WTC11 (cell line): ENCODE measurements around the gene APELA. TPM values are rescaled to one million over a fixed set of nuclear protein-coding genes. Genes with fewer than 3 reads are reported as not detected.

Experiments
- ATAC-seq: fragments of 200-7000 bp; cut with Tn5 transposase; 2 replicates; pipeline ENCODE4 v1.10.0; 2021; ENCODE audit warnings: mild to moderate bottlenecking, moderate library complexity
- CTCF ChIA-PET: fragments of 300-600 bp; sonication (Branson Sonifier 250); formaldehyde crosslinking; loops from one replicate; lab custom pipeline; 2021; ENCODE audit warnings: antibody characterized with exemption; lab: Charles Lee
- POLR2A ChIA-PET: fragments of 350-600 bp; sonication (Branson Sonifier 250); formaldehyde crosslinking; loops from one replicate; lab custom pipeline; 2021; ENCODE audit warnings: antibody characterized with exemption; lab: Charles Lee
- DNase-seq: peaks from one replicate; pipeline ENCODE4 v3.0.0; 2021; ENCODE audit warnings: low spot score
- H3K27ac Mint-ChIP-seq: 2 replicates; pipeline ENCODE4 v1.8.0; 2021; ENCODE audit warnings: mixed read lengths
- H3K27me3 Mint-ChIP-seq: 2 replicates; pipeline ENCODE4 v1.8.0; 2021; ENCODE audit warnings: low read depth, mild to moderate bottlenecking, moderate library complexity, mixed read lengths
- H3K36me3 Mint-ChIP-seq: 2 replicates; pipeline ENCODE4 v1.8.0; 2021; ENCODE audit warnings: mixed read lengths
- H3K4me1 Mint-ChIP-seq: 2 replicates; pipeline ENCODE4 v1.8.0; 2022; ENCODE audit warnings: mixed read lengths
- H3K4me3 Mint-ChIP-seq: 2 replicates; pipeline ENCODE4 v1.8.0; 2021; ENCODE audit warnings: mild to moderate bottlenecking, moderate library complexity, mixed read lengths
- H3K9me3 Mint-ChIP-seq: 2 replicates; pipeline ENCODE4 v1.8.0; 2021; ENCODE audit warnings: mixed read lengths
- EMX1 ChIP-seq: fragments of 250-450 bp; sonication (Bioruptor Pico); IDR thresholded peaks from 2 replicates; pipeline ENCODE4 v1.8.0; 2021; ENCODE audit warnings: mild to moderate bottlenecking
- GABPB1 ChIP-seq: sonication (generic); formaldehyde crosslinking; IDR thresholded peaks from 2 replicates; pipeline ENCODE4 v1.8.1; 2023; ENCODE audit warnings: mild to moderate bottlenecking, missing genetic modification reagents
- GTF2I ChIP-seq: fragments of 250-450 bp; sonication (Bioruptor Pico); conservative IDR thresholded peaks from 2 replicates; pipeline ENCODE4 v1.4.0; 2021; ENCODE audit warnings: mild to moderate bottlenecking
- HMGA2 ChIP-seq: fragments of 250-450 bp; sonication (Bioruptor Pico); IDR thresholded peaks from 2 replicates; pipeline ENCODE4 v1.4.0; 2021; ENCODE audit warnings: mild to moderate bottlenecking, moderate library complexity
- NFATC4 ChIP-seq: fragments of 250-450 bp; sonication (Bioruptor Pico); IDR thresholded peaks from 2 replicates; pipeline ENCODE4 v1.9.0; 2021; ENCODE audit warnings: mild to moderate bottlenecking
- NFE2L1 ChIP-seq: sonication (generic); formaldehyde crosslinking; IDR thresholded peaks from 2 replicates; pipeline ENCODE4 v1.8.1; 2023; ENCODE audit warnings: missing genetic modification reagents
- PRRX2 ChIP-seq: fragments of 250-450 bp; sonication (Bioruptor Pico); IDR thresholded peaks from 2 replicates; pipeline ENCODE4 v1.8.0; 2021; ENCODE audit warnings: mild to moderate bottlenecking
- SMAD3 ChIP-seq: sonication (generic); formaldehyde crosslinking; IDR thresholded peaks from 2 replicates; pipeline ENCODE4 v1.8.0; 2022; ENCODE audit warnings: missing genetic modification reagents, mild to moderate bottlenecking, borderline replicate concordance
- SP1 ChIP-seq: sonication (generic); formaldehyde crosslinking; conservative IDR thresholded peaks from 2 replicates; pipeline ENCODE4 v1.8.1; 2022; ENCODE audit warnings: missing genetic modification reagents
- TEAD4 ChIP-seq: sonication (generic); formaldehyde crosslinking; IDR thresholded peaks from 2 replicates; pipeline ENCODE4 v1.8.0; 2022; ENCODE audit warnings: mild to moderate bottlenecking, missing genetic modification reagents
- TP53 ChIP-seq: sonication (generic); formaldehyde crosslinking; IDR thresholded peaks from 2 replicates; pipeline ENCODE4 v1.8.1; 2023; ENCODE audit warnings: mild to moderate bottlenecking, missing genetic modification reagents
- ZNF423 ChIP-seq: fragments of 250-450 bp; sonication (Bioruptor Pico); IDR thresholded peaks from 2 replicates; pipeline ENCODE4 v2.1.2; 2022; ENCODE audit warnings: mild to moderate bottlenecking, moderate library complexity
- total RNA-seq: library from RNA; stranded (reverse); gene quantifications from 3 replicates; pipeline ENCODE4 v1.2.3, GENCODE V29; 2021
- TF ChIP-seq, protein P1 (sequence below): fragments of 250-450 bp; sonication (Bioruptor Pico); conservative IDR thresholded peaks from 2 replicates; pipeline ENCODE4 v1.9.0; 2021; ENCODE audit warnings: mild to moderate bottlenecking
- TF ChIP-seq, protein P2 (sequence below): sonication (generic); formaldehyde crosslinking; IDR thresholded peaks from 2 replicates; pipeline ENCODE4 v1.8.1; 2022; ENCODE audit warnings: mild to moderate bottlenecking, moderate library complexity, missing genetic modification reagents
- TF ChIP-seq, protein P3 (sequence below): fragments of 250-450 bp; sonication (Bioruptor Pico); IDR thresholded peaks from 2 replicates; pipeline ENCODE4 v1.9.0; 2021; ENCODE audit warnings: moderate library complexity, mild to moderate bottlenecking, inconsistent platforms, borderline replicate concordance
- TF ChIP-seq, protein P4 (sequence below): sonication (generic); formaldehyde crosslinking; IDR thresholded peaks from 2 replicates; pipeline ENCODE4 v1.8.0; 2022; ENCODE audit warnings: mild to moderate bottlenecking, missing genetic modification reagents
- TF ChIP-seq, protein P5 (sequence below): sonication (generic); formaldehyde crosslinking; IDR thresholded peaks from 2 replicates; pipeline ENCODE4 v1.8.1; 2023; ENCODE audit warnings: mild to moderate bottlenecking, missing genetic modification reagents
- TF ChIP-seq, protein P6 (sequence below): fragments of 250-450 bp; sonication (Bioruptor Pico); IDR thresholded peaks from 2 replicates; pipeline ENCODE4 v1.9.0; 2021; ENCODE audit warnings: mild to moderate bottlenecking, borderline replicate concordance
- TF ChIP-seq, protein P7 (sequence below): sonication (generic); formaldehyde crosslinking; conservative IDR thresholded peaks from 2 replicates; pipeline ENCODE4 v1.8.1; 2022; ENCODE audit warnings: mild to moderate bottlenecking, missing genetic modification reagents

The APELA gene
- total RNA-seq, 1 experiment from 2014 or later: 25.7 TPM

DNA sequence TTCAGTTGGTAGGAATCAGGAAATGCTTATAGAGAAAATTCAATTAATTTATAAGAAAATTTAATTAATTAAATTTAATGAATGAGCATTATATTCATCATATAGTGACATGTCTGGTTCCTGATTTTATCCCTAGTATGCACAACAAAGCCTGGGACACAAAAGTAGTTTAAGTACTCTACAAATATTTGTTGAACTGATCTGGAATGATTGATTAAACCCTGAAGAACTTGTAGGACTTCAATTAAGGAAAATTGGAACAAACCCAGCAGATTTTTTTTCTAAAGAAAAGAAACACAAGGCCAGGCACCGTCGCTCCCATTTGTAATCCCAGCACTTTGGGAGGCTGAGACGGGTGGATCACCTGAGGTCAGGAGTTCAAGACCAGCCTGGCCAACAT is 4.5 kb upstream of the APELA start:
- POLR2A ChIA-PET: no interaction called here
- Mint-ChIP-seq H3K36me3 (no peaks in the 10 kb centered on the region), H3K9me3 (peaks cover 3% of the 10 kb centered on the region; the same call in 1 of the 2 replicates), H3K27ac (no peak overlapping the region), H3K4me1 (peaks cover 34% of the 10 kb centered on the region), H3K4me3 (no peak overlapping the region), H3K27me3 (no peaks in the 10 kb centered on the region)
- CTCF ChIA-PET: no interaction called here
- ATAC-seq (no peak), DNase-seq (no peak)
- TF ChIP-seq HMGA2 (CRISPR knock-in tag): no peak

DNA sequence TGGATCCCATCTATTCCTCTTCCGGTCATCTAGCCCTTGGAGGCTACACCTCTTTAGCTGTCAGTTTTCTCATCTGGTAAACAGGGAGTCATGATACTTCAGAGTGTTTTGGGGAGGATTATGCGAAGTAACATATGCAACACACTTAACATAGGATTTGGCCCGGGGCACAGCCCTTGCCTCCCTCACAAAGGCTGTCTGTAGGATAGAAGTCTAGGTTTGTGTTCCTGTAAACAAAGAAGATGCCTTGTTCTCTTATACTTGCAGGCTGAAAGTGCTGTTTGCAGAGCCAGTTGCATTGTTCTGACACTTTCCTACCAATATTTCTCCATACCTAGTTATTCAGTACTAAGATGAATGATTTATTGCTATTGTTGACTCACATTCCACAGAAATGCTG is 2.2 kb upstream of the APELA start:
- CTCF ChIA-PET: no interaction called here
- Mint-ChIP-seq H3K27me3 (no peaks in the 10 kb centered on the region), H3K4me1 (peaks cover 48% of the 10 kb centered on the region), H3K4me3 (no peak overlapping the region)
- TF ChIP-seq GTF2I (CRISPR knock-in tag): no peak
- TF ChIP-seq, protein P1, sequence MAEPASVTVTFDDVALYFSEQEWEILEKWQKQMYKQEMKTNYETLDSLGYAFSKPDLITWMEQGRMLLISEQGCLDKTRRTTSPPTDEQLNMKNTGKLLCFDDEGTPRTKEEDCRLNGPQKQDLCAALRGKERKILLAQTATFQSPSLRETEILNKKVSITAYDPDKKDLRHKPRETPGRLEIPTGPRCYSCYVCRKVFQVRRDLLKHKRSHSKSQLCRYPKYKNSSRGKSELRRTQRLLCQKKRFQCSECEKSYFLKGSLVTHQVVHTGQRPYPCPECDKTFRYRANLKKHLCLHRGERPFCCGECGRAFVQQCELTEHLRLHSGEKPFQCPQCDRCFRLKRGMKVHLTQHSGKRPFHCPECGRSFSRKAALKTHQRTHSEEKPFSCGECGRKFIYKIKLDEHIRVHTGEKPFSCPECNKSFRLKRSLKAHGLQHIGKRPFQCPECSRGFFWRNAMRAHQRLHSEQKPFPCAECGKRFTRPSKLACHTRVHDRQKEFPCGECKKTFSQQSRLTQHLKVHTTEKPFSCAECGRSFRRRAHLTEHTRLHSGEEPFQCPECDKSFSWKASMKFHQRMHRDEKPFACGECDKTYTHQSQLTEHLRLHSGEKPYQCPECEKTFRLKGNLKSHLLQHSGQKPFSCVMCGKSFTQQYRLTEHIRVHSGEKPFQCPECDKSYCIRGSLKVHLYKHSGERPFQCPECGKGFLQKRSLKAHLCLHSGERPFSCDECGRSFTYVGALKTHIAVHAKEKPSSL (CRISPR knock-in tag): no peak
- no peak for TF ChIP-seq NFATC4 (CRISPR knock-in tag)
- TF ChIP-seq, protein P2, sequence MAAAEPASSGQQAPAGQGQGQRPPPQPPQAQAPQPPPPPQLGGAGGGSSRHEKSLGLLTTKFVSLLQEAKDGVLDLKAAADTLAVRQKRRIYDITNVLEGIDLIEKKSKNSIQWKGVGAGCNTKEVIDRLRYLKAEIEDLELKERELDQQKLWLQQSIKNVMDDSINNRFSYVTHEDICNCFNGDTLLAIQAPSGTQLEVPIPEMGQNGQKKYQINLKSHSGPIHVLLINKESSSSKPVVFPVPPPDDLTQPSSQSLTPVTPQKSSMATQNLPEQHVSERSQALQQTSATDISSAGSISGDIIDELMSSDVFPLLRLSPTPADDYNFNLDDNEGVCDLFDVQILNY (CRISPR knock-in tag): no peak
- TF ChIP-seq SP1 (CRISPR knock-in tag): no peak
- TF ChIP-seq, protein P3, sequence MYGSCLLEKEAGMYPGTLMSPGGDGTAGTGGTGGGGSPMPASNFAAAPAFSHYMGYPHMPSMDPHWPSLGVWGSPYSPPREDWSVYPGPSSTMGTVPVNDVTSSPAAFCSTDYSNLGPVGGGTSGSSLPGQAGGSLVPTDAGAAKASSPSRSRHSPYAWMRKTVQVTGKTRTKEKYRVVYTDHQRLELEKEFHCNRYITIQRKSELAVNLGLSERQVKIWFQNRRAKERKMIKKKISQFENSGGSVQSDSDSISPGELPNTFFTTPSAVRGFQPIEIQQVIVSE: no peak
- no peak for TF ChIP-seq PRRX2
- TF ChIP-seq NFE2L1: no peak
- TF ChIP-seq, protein P4, sequence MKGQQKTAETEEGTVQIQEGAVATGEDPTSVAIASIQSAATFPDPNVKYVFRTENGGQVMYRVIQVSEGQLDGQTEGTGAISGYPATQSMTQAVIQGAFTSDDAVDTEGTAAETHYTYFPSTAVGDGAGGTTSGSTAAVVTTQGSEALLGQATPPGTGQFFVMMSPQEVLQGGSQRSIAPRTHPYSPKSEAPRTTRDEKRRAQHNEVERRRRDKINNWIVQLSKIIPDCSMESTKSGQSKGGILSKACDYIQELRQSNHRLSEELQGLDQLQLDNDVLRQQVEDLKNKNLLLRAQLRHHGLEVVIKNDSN (CRISPR knock-in tag): no peak
- TF ChIP-seq, protein P5, sequence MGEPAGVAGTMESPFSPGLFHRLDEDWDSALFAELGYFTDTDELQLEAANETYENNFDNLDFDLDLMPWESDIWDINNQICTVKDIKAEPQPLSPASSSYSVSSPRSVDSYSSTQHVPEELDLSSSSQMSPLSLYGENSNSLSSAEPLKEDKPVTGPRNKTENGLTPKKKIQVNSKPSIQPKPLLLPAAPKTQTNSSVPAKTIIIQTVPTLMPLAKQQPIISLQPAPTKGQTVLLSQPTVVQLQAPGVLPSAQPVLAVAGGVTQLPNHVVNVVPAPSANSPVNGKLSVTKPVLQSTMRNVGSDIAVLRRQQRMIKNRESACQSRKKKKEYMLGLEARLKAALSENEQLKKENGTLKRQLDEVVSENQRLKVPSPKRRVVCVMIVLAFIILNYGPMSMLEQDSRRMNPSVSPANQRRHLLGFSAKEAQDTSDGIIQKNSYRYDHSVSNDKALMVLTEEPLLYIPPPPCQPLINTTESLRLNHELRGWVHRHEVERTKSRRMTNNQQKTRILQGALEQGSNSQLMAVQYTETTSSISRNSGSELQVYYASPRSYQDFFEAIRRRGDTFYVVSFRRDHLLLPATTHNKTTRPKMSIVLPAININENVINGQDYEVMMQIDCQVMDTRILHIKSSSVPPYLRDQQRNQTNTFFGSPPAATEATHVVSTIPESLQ (CRISPR knock-in tag): no peak
- TF ChIP-seq ZNF423 (CRISPR knock-in tag): no peak
- no peak for TF ChIP-seq TP53
- TF ChIP-seq, protein P6, sequence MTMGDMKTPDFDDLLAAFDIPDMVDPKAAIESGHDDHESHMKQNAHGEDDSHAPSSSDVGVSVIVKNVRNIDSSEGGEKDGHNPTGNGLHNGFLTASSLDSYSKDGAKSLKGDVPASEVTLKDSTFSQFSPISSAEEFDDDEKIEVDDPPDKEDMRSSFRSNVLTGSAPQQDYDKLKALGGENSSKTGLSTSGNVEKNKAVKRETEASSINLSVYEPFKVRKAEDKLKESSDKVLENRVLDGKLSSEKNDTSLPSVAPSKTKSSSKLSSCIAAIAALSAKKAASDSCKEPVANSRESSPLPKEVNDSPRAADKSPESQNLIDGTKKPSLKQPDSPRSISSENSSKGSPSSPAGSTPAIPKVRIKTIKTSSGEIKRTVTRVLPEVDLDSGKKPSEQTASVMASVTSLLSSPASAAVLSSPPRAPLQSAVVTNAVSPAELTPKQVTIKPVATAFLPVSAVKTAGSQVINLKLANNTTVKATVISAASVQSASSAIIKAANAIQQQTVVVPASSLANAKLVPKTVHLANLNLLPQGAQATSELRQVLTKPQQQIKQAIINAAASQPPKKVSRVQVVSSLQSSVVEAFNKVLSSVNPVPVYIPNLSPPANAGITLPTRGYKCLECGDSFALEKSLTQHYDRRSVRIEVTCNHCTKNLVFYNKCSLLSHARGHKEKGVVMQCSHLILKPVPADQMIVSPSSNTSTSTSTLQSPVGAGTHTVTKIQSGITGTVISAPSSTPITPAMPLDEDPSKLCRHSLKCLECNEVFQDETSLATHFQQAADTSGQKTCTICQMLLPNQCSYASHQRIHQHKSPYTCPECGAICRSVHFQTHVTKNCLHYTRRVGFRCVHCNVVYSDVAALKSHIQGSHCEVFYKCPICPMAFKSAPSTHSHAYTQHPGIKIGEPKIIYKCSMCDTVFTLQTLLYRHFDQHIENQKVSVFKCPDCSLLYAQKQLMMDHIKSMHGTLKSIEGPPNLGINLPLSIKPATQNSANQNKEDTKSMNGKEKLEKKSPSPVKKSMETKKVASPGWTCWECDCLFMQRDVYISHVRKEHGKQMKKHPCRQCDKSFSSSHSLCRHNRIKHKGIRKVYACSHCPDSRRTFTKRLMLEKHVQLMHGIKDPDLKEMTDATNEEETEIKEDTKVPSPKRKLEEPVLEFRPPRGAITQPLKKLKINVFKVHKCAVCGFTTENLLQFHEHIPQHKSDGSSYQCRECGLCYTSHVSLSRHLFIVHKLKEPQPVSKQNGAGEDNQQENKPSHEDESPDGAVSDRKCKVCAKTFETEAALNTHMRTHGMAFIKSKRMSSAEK (CRISPR knock-in tag): no peak
- TF ChIP-seq TEAD4 (CRISPR knock-in tag): no peak
- TF ChIP-seq GABPB1 (CRISPR knock-in tag): no peak
- TF ChIP-seq, protein P7, sequence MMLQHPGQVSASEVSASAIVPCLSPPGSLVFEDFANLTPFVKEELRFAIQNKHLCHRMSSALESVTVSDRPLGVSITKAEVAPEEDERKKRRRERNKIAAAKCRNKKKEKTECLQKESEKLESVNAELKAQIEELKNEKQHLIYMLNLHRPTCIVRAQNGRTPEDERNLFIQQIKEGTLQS: no peak
- TF ChIP-seq EMX1 (CRISPR knock-in tag): no peak
- no peak for TF ChIP-seq SMAD3 (CRISPR knock-in tag)
- TF ChIP-seq, all 79 proteins: peak for 0
- H3K27ac Mint-ChIP-seq: peak overlapping the region; percentile 32; the same call in 1 of the 2 replicates
- POLR2A ChIA-PET: no interaction called here
- ATAC-seq (no peak), DNase-seq (no peak)
- no peaks in the 10 kb centered on the region for H3K9me3 Mint-ChIP-seq
- H3K36me3 Mint-ChIP-seq: 0 out of 2 replicates have a peak, but pooled peaks cover 2% of the 10 kb centered on the region
